Stimulated activated CD8-positive, alpha-beta memory T cell treated with anti-CD3 and anti-CD28 coated beads, Interleukin-12 subunit alpha, Interleukin-12 subunit beta, amount 100 ng/mL, for 24 hours (primary cell): ENCODE measurements around the gene CCDC33.

Experiments
- DNase-seq: peaks from one replicate; pipeline ENCODE4 v3.0.0-alpha.2; 2020; ENCODE audit errors: extremely low read depth

Gene CCDC33

GRCh38 chr15:74289671-74290070 is 53.5 kb downstream of the CCDC33 start:
- DNase-seq: no peak

DNA sequence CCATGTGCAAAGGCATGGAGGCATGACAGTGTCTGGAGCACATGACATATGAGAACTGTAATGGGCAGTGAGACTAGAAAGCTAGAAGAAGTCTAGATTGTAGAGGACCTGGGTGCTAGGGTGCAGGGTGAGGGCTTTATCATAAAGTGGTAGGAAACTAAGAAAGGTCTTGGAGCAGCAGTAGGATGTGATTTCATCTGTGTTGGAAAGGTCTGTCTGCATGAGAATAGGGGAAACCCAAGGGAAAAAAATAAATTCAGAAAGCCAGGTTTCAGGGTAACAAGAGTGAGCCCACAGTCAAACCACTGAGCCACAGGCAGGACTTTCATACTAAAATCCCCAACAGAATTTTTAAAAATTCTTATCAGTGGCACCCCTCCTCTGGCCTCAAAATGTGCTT is 54.5 kb downstream of the CCDC33 start:
- DNase-seq: no peak

DNA sequence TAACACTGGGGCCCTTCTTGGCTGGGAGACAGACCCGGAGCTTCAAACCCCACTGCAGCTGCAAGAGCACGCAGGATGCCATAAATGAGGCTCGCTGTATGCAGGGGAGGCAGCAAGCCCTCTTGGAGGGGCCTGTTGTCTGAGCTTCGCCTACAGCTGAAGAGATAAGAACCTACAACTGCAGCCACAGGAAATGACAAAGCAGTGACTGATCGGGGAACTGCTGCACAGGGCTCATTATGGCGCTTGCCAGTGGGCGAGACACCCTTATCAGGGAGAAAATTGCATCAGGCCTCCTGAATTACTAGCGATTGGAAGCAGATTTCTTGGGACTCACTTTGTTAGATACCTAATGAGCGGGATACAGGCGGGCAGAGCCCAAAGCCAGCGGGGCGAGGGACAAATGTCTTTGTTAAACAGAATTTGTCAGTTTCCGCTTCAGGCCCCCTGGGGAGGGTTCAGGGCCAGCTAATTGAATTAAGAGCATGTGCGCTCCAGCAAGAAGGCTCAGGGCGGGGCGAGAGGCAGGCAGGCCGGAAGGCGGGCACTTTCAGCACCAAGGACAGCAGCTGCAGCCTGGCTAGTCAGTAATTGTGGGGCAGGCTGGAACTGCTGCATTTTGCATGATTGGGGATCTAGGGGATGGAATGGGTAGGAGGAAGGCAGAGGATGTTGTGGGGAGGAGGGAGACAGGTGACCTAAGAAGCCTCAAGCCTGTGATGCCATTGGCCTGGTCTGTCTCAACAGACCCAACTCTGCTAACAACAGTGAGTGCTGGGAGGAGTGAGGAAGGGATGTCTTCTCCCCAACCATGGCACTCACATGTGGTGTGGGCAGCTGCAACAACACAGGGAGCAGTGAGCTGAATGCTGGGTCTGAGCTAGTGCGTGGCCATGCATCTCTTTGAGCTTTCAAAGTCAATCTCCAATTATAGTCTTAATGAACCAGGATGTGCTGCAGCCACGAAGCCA is 55.3 kb downstream of the CCDC33 start:
- peak; percentile 22 for DNase-seq

DNA sequence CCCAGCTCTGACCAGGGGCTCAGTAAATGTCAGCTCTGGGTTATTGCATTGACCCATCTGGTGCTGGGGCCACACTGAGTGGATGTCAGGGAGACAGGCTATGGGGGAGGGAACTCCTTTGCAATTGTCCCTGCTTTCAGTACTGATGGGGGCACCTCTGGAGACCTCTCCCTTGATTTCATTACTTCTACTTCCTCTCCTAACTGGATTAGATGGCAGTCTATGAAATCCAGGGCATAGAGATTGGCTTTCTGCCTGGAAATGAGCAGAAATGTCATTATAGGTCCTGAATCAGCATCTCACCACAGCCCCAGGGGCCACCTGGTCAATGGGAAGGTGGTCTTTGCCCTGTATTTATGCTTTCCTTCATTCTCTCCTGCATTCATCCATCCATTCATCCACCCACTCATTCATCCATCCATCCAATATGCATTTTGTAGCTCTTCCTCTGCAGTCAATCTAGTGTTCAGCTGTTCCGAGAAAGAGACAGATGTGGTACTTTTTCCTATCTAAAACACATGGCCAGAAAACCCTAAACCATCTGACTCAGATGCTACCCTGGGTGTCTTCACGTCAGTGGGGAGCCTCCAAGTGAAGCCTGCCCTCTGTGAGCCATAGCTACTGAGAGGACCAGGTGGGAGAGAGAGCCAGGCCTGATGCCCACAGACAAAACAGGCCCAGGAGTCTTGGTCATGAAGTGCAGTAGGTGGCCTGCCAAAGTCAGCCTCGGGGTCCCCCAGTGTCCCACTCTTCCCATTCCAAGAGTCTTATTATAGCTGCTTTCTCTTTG is 57.1 kb downstream of the CCDC33 start:
- no peak for DNase-seq

GRCh38 chr15:74294010-74294409 is 57.9 kb downstream of the CCDC33 start:
- DNase-seq: no peak

- no peak for DNase-seq
Observed at GRCh38 chr15:74295800-74296199, 59.7 kb downstream of the CCDC33 start.

- no peak for DNase-seq
Observed at GRCh38 chr15:74297887-74298286, 61.8 kb downstream of the CCDC33 start.

GRCh38 chr15:74300057-74300795 is 64.1 kb downstream of the CCDC33 start:
- DNase-seq: no peak

DNA sequence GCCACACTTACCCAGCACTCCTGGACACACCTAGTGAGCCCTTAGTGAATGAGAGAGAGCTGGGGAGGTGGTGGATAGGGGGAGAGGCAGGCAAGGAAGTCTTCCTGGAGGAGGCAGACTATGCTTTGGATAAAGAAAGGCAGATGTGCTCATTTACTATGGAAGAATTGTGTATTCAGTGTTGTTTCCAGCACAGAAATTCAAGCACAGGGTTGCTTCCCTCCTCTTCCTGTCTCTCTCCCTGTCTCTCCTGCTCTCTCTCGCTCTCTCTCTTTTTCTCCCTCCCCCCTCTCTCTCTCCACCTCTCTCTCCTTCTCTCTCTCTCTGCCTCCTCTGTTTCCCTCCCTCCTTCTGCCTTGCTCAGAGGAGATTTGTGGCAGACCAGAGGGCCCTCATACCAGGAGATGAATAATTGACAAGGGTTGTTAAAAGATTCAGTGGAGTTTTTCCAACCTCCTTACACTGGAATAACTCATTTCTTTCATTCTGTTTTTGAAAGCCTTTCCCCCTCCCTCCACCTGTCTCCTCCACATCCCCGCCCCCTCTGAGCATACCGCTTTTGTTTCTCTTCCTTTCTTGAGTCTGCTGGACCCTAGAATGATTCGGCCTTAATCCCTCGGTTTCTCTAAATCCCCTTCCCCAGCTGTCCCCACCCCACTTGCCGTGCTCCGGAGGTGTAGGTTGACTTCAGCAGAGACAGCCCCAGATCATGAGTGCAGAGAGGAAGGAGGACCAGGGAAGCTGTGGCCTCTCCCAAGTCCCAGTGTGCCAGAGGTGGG is 65.6 kb downstream of the CCDC33 start:
- DNase-seq: no peak

DNA sequence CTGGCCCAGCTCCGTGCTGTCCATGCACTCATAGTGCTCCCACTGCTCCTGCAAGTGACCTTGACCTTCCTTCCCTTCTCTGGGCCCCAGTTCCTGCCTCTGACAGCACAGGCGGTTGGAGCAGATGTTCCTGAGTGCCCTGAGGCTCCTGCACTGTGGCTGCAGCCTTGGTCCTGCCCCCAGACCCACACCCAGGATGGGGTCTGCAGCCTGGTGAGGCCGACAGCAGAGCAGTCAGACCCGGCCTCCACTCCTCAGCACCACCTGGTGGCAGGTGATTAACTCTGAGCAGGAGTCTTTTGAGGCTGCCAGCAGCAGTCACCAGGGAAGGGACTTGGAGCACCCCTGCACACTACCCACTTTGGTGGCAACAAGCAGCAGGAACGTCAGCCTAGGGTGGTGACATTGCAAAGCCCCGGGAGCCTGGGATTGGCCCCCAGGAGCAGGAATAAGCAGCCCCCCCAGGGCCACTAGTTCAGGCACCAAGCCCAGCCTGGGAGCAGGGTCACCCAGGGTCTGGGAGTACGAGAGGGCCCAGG is 66.8 kb downstream of the CCDC33 start:
- DNase-seq: no peak

DNA sequence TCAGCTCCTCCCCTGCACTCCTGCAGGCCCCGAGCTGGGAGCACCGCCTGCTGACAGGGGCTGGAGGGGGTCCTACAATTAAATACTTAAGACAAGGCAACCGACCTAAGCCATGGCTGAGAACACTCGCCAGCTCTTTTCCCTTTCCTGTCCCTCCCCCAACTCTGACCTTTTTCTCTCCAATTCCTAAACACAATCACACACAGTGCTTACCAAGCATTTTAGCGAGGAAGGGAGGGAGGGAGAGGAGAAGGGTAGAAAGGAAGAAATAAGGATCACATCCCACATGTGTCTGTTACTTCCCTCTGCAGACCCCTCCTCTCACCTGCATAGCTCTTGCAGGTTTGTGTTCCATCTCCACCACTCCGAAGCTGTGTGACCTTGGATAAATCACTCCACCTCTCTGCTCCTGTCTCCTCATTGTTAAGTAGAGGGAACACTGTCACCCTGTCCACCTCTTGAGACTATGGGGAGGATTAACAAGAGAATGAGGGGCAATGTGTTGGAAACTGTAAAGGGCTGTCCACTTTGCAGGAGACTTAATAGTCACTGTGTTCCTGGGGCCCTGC is 67.7 kb downstream of the CCDC33 start:
- DNase-seq: no peak

DNA sequence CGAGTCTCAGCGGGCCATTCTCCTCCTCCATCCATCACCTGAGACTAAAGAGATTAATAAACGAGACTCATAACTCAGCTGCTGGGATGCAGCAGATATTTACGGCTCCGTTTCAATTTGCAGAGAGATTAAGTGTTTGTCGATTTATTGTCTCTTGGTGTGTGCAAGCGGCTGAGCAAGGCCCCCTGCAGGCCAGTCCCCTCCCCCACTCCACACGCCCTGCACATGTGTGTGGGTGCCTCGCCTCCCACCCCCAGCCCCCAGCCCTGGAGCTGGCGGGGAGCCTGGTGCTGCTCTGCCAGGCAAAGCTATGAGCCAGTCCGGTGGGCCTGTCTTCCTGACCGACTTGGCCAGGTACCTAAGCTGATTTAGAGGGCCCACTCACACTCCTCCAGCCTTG is 68.3 kb downstream of the CCDC33 start:
- no peak for DNase-seq

- no peak for DNase-seq
Observed at GRCh38 chr15:74305687-74306086, 69.6 kb downstream of the CCDC33 start.

DNA sequence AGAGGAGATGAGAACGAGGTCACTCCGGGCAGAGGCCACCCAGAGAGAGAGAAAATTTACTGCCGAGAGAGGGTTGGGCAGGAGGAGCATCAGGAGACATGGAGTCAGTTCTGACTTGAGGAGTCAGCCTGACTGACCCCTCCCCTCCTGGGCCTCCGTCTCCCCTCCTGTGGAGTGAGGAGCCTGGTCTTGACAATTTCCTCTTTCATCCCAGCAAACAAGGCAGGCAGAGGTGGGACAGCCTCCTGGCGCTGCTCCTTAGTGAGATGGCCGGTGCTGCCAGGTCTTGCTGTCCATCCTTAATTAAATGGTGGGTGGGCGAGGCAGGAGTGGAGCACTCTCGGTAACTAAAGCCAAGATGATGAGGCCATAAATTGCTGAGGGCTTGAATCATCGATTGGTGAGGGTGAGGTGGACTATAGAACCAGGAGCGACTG is 70.7 kb downstream of the CCDC33 start:
- DNase-seq: no peak

GRCh38 chr15:74307827-74308811 is 72.0 kb downstream of the CCDC33 start:
- DNase-seq: no peak

- DNase-seq: no peak
Observed at GRCh38 chr15:74311734-74312444, 75.8 kb downstream of the CCDC33 start.

DNA sequence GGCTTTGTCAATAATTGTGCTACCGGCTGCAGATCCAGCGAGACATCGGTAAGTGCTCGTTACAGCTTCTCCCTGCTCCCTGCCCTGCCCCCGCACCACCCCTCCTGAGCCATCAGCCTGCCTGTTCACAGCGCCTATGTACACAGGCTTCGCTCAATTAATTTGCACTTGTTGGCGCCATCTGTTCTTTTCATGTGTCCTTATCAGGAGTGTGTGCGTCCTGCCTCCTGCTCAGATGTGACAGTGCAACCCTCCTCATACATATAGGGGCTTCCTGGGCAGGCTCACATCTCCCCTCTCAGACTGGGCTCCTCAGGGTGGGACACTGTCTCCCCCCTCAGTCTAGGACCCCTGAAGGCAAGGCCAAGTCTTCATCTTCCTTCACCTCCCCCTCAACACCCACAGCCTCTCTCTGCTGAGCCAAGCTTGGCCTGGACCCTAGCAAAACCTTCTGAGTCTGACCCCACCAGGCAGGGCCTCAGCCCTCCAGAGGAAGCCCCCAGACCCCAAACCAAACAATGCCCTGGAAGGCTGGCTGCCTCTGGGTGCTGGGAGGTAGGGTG is 76.4 kb downstream of the CCDC33 start:
- DNase-seq: no peak

DNA sequence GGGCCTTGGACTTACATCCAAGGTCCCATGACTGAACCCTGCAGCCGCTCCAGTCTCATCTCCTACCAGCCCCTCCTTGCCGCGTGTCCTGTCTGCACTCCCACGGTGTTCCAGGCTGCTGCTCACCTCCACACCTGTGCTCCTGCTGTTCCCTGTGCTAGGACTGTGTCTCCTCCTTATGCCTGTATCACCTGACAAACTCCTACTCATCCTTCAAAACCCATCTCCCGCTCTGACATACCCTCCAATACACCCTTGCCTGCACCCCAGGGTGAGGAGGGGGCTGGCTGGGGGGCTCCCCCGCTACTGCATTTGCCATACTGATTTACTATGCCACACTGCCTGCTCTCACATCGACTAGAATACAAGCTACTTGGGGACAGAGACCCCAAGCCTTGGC is 77.8 kb downstream of the CCDC33 start:
- DNase-seq: no peak
